ENCODE data around the gene GPR37L1. TPM values are rescaled to one million over a fixed set of nuclear protein-coding genes. Genes with fewer than 3 reads are reported as not detected.

GPR37L1 gene
- total and polyA plus RNA-seq, 12 donors, result 0.03 to 0.20 (median 0.05) TPM; not detected in 7

GRCh38 chr1:202127836-202128622 is 5.3 kb downstream of the GPR37L1 start:
- no peaks in the 10 kb centered on the region for H3K9me3 ChIP-seq
- TF ChIP-seq CTCF (IDR thresholded peaks at IDR 0.05), result no peak
- 95% methylated on average over 26 of the region's 26 CpGs for WGBS, 2 donors
- H3K4me1 ChIP-seq, result peaks cover 4 to 29% (median 14%) of the 10 kb centered on the region in 9 donors
- DNase-seq (no peak), ATAC-seq (no peak)
- no peak overlapping the region for H3K27ac ChIP-seq
- no peak overlapping the region for H3K4me3 ChIP-seq
- intact Hi-C loops (cut with DNase I), result no loop called here
- H3K36me3 ChIP-seq, result peaks cover 0 to 12% (median under 1%) of the 10 kb centered on the region in 9 donors
- H3K27me3 ChIP-seq, result no peaks in the 10 kb centered on the region

GRCh38 chr1:202129453-202130296 is 7.0 kb downstream of the GPR37L1 start:
- Histone ChIP-seq H3K27me3 (no peaks in the 10 kb centered on the region), H3K36me3 (peaks cover 0 to 28% (median 17%) of the 10 kb centered on the region in 9 donors), H3K4me1 (peaks cover 4 to 37% (median 19%) of the 10 kb centered on the region in 9 donors), H3K4me3 (no peak overlapping the region), H3K9me3 (no peaks in the 10 kb centered on the region), H3K27ac (no peak overlapping the region)
- no peak for ATAC-seq
- intact Hi-C loops (cut with DNase I), result loop anchor here in 2 of 10 donors (5.0 to 10.0 kb wide), 2 partner anchors 122 to 235 kb away; no protein-coding TSS in a partner anchor
- 71 to 81% methylated on average over 8 of the region's 8 CpGs for WGBS, 2 donors
- DNase-seq, result no peak
- TF ChIP-seq CTCF (IDR thresholded peaks at IDR 0.05), result no peak

- peaks cover 0 to 35% (median 17%) of the 10 kb centered on the region in 9 donors for H3K36me3 ChIP-seq
- 60 to 69% methylated on average over 11 of the region's 11 CpGs for WGBS, 2 donors
- TF ChIP-seq CTCF (IDR thresholded peaks at IDR 0.05), result no peak
- no peak overlapping the region for H3K4me3 ChIP-seq
- intact Hi-C loops (cut with DNase I), result loop anchor here in 2 of 10 donors (5.0 to 10.0 kb wide), 2 partner anchors 123 to 236 kb away; no protein-coding TSS in a partner anchor
- H3K4me1 ChIP-seq, result peaks cover 4 to 41% (median 19%) of the 10 kb centered on the region in 9 donors
- no peaks in the 10 kb centered on the region for H3K27me3 ChIP-seq
- ATAC-seq (no peak), DNase-seq (no peak)
- H3K9me3 ChIP-seq, result no peaks in the 10 kb centered on the region
- no peak overlapping the region for H3K27ac ChIP-seq
Measured at GRCh38 chr1:202130297-202130721, 7.6 kb downstream of the GPR37L1 start.
